ENCODE results near the gene GPC5. TPM values are rescaled to one million over a fixed set of nuclear protein-coding genes. Genes with fewer than 3 reads are reported as not detected.
A peak's percentile ranks its signal among the peaks of the same experiment; 100 is the strongest.
"Not testable (repeated sequence)": the region's sequence is repeated elsewhere in the genome, so short reads cannot be mapped to it uniquely, and the experiment has no call there.

GPC5 gene
- polyA plus RNA-seq, 2 of the 4 experiments (the other 2 are of a cell fraction) = not detected

DNA sequence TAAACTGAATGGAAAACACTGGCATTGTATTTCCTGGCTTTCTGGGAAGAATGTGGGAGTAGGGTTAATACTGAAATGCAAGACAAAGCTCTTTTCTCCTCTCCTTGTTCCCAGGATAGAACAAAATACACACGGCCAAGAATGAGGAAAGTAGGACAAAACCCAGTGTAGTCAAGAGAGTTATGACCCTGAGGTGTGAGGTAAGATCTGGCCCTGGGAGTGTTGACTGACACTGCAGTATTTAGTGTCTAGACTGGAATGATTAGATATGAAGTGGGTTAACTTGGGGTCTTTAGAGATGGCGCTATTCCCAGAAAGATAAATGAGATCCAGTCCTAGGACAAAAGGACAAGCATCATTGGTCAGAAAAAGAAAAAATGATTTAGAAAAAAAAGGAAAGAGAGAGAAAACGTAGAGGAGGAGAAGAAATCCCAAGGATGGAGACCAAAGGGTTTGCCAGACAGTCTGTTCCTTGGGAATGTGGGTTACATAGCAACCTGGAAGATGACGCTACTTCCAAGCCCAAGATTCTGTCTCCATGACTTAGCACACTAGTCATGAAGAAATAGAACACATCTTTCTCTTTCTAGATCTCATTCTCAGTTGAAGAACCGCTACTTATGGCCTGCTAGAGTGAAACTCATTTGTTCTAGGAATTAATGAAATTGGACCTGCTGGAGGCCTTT is 1284.6 kb downstream of the GPC5 start (continued):
- TF ChIP-seq, protein P1, sequence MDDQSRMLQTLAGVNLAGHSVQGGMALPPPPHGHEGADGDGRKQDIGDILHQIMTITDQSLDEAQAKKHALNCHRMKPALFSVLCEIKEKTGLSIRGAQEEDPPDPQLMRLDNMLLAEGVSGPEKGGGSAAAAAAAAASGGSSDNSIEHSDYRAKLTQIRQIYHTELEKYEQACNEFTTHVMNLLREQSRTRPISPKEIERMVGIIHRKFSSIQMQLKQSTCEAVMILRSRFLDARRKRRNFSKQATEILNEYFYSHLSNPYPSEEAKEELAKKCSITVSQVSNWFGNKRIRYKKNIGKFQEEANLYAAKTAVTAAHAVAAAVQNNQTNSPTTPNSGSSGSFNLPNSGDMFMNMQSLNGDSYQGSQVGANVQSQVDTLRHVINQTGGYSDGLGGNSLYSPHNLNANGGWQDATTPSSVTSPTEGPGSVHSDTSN (IDR thresholded peaks at IDR 0.05) = no peak
- TF ChIP-seq, protein P2, sequence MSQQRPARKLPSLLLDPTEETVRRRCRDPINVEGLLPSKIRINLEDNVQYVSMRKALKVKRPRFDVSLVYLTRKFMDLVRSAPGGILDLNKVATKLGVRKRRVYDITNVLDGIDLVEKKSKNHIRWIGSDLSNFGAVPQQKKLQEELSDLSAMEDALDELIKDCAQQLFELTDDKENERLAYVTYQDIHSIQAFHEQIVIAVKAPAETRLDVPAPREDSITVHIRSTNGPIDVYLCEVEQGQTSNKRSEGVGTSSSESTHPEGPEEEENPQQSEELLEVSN (IDR thresholded peaks at IDR 0.05; ENCODE audit: borderline replicate concordance, low read depth) = no peak
- no peak for TF ChIP-seq ZSCAN20 (CRISPR knock-in tag; IDR thresholded peaks at IDR 0.05)
- TF ChIP-seq NFE2L2 (conservative IDR thresholded peaks at IDR 0.05; ENCODE audit: low read length) = no peak

DNA sequence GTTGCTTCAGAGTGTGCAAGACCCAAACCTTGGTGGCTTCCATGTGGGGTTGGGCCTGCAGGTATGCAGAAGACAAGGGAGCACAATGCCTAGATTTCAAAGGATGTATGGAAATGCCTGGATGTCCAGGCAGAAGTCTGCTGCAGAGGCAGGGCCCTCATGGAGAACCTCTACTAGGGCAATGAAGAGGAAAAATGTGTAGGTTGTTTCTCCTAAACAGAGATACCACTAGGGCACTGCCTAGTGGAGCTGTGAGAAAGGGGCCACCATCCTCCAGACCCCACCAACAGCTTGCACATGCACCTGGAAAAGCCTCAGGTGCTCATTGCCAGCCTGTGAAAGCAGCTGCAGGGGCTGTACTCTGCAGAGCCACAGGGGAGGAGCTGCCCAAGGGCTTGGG is 1295.6 kb downstream of the GPC5 start:
- ChIA-PET CTCF (no interaction called here), POLR2A (no interaction called here)
- DNase-seq (ENCODE audit: low read depth in 1 of 2, low spot score in 1 of 2) (no peak), FAIRE-seq (no peak), ATAC-seq (no peak)
- Histone ChIP-seq H3K4me1 (no peaks in the 10 kb centered on the region), H3K4me2 (no peak overlapping the region), H3K9me3 (no peaks in the 10 kb centered on the region), H3K27ac (no peak overlapping the region), H3K4me3 (no peak overlapping the region)
- TF ChIP-seq CEBPB (IDR thresholded peaks at IDR 0.05) (no peak), MAZ (IDR thresholded peaks at IDR 0.05; ENCODE audit: borderline replicate concordance, low read depth, low read length) (no peak)

DNA sequence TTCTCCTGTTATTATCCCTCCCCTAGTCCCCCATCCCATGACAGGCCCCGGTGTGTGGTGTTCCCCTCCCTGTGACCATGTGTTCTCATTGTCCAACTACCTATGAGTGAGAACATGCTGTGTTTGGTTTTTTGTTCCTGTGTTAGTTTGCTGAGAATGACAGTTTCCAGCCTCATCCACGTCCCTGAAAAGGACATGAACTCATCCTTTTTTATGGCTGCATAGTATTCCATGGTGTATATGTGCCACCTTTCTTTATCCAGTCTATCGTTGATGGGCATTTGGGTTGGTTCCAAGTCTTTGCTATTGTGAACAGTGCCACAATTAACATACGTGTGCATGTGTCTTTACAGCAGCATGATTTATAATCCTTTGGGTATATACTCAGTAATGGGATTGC is 1297.4 kb downstream of the GPC5 start:
- H3K4me2 ChIP-seq; H3K4me3 ChIP-seq; DNase-seq (ENCODE audit: low read depth in 1 of 2, low spot score in 1 of 2); H3K27ac ChIP-seq; H3K4me1 ChIP-seq; FAIRE-seq; CTCF ChIA-PET; H3K9me3 ChIP-seq; POLR2A ChIA-PET; ATAC-seq: not testable (repeated sequence)
- 5% methylated on average over 4 of the region's 4 CpGs for WGBS (ENCODE audit: missing lambda C conversion rate)

DNA sequence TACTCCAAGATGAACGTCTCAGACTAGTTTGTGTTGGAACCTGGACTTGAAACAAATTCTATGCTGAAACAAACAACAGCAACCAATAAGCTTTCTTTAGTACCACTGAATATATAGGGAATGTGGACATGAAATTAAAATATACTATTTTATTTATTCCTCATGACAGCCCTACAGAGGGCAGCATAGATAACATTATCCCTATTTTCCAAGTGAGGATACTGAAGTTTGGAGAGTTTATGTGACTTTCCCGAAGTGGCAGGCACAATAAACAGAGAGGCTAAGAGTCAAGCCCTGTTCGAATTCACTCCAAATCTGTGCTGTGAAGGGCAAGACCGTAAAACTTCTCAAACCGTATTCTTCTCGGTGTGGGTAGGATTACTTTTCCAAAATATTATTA is 1318.3 kb downstream of the GPC5 start:
- POLR2A ChIA-PET = no interaction called here
- FAIRE-seq = no peak

DNA sequence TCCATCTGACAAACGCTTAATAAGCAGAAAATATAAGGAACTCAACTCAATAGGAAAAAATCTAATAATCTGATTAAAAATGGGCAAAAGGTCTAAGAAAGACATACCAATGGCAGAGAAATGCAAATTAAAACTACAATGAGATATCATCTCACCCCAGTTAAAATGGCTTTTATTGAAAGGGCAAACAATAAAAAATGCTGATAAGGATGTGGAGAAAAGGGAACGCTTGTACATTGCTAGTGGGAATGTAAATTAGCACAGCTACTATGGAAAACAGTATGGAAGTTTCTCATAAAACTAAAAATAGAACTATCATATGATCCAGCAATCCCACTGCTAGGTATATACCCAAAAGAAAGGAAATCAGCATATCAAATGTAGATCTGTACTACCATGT is 1319.4 kb downstream of the GPC5 start:
- WGBS (ENCODE audit: missing lambda C conversion rate) = 38% methylated on average over 2 of the region's 2 CpGs
- no peak overlapping the region for H3K4me3 ChIP-seq
- ATAC-seq (no peak), DNase-seq (ENCODE audit: low read depth in 1 of 2, low spot score in 1 of 2) (no peak), FAIRE-seq (no peak)
- ChIA-PET POLR2A (no interaction called here), CTCF (no interaction called here)
- no peaks in the 10 kb centered on the region for H3K9me3 ChIP-seq
- no peaks in the 10 kb centered on the region for H3K4me1 ChIP-seq
- no peak overlapping the region for H3K4me2 ChIP-seq
- no peak overlapping the region for H3K27ac ChIP-seq
- no peak for TF ChIP-seq ZNF302 (CRISPR knock-in tag; IDR thresholded peaks at IDR 0.05)
- TF ChIP-seq HOXB5 (CRISPR knock-in tag; IDR thresholded peaks at IDR 0.05) = no peak
- no peak for TF ChIP-seq HDAC2 (IDR thresholded peaks at IDR 0.05)
- TF ChIP-seq, protein P3, sequence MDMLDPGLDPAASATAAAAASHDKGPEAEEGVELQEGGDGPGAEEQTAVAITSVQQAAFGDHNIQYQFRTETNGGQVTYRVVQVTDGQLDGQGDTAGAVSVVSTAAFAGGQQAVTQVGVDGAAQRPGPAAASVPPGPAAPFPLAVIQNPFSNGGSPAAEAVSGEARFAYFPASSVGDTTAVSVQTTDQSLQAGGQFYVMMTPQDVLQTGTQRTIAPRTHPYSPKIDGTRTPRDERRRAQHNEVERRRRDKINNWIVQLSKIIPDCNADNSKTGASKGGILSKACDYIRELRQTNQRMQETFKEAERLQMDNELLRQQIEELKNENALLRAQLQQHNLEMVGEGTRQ (IDR thresholded peaks at IDR 0.05) = no peak
- TF ChIP-seq HEYL (CRISPR knock-in tag; IDR thresholded peaks at IDR 0.05) = no peak
- no peak for TF ChIP-seq NR3C1 (IDR thresholded peaks at IDR 0.05)
- TF ChIP-seq CEBPB (IDR thresholded peaks at IDR 0.05) = no peak
- TF ChIP-seq FOSL2 (IDR thresholded peaks at IDR 0.05) = no peak
- TF ChIP-seq FOSL2 (CRISPR knock-in tag; IDR thresholded peaks at IDR 0.05) = no peak
- no peak for TF ChIP-seq FOSB (CRISPR knock-in tag; IDR thresholded peaks at IDR 0.05)
- TF ChIP-seq JUN (IDR thresholded peaks at IDR 0.05) = no peak
- TF ChIP-seq, protein P4, sequence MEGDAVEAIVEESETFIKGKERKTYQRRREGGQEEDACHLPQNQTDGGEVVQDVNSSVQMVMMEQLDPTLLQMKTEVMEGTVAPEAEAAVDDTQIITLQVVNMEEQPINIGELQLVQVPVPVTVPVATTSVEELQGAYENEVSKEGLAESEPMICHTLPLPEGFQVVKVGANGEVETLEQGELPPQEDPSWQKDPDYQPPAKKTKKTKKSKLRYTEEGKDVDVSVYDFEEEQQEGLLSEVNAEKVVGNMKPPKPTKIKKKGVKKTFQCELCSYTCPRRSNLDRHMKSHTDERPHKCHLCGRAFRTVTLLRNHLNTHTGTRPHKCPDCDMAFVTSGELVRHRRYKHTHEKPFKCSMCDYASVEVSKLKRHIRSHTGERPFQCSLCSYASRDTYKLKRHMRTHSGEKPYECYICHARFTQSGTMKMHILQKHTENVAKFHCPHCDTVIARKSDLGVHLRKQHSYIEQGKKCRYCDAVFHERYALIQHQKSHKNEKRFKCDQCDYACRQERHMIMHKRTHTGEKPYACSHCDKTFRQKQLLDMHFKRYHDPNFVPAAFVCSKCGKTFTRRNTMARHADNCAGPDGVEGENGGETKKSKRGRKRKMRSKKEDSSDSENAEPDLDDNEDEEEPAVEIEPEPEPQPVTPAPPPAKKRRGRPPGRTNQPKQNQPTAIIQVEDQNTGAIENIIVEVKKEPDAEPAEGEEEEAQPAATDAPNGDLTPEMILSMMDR (IDR thresholded peaks at IDR 0.05) = no peak
- TF ChIP-seq, protein P5, sequence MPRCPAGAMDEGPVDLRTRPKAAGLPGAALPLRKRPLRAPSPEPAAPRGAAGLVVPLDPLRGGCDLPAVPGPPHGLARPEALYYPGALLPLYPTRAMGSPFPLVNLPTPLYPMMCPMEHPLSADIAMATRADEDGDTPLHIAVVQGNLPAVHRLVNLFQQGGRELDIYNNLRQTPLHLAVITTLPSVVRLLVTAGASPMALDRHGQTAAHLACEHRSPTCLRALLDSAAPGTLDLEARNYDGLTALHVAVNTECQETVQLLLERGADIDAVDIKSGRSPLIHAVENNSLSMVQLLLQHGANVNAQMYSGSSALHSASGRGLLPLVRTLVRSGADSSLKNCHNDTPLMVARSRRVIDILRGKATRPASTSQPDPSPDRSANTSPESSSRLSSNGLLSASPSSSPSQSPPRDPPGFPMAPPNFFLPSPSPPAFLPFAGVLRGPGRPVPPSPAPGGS (IDR thresholded peaks at IDR 0.05) = no peak
- TF ChIP-seq CBX8 (IDR thresholded peaks at IDR 0.05) = no peak
- no peak for TF ChIP-seq POLR2AphosphoS2 (conservative IDR thresholded peaks at IDR 0.05; ENCODE audit: low read length)

More for the DNA sequence above, 1318.3 kb downstream of the GPC5 start:
- Histone ChIP-seq H3K9me3 (no peaks in the 10 kb centered on the region), H3K4me1 (no peaks in the 10 kb centered on the region), H3K4me2 (no peak overlapping the region), H3K4me3 (no peak overlapping the region), H3K27ac (no peak overlapping the region)
- DNase-seq (ENCODE audit: low read depth in 1 of 2, low spot score in 1 of 2) = no peak
- CTCF ChIA-PET = interaction anchor here (1.9 kb wide), 1 partner anchor 10 kb away, joined by 3 read pairs; no protein-coding TSS in a partner anchor
- no peak for ATAC-seq
- TF ChIP-seq RAD21 (conservative IDR thresholded peaks at IDR 0.05 in 1 of 2, IDR thresholded peaks at IDR 0.05 in 1 of 2) = peak in 1 of 2 experiments; percentile 18; a peak in 1 of 5 replicates
- no peak for TF ChIP-seq RCOR1 (IDR thresholded peaks at IDR 0.05; ENCODE audit: low read depth, low read length)
- 11% methylated on average over 6 of the region's 6 CpGs for WGBS (ENCODE audit: missing lambda C conversion rate)

Measured in A549 (cell line).